Endothelial cell of umbilical vein (primary cell): ENCODE results near the gene USP28.

ENCODE experiments used
- EZH2 ChIP-seq: IDR thresholded peaks from 2 replicates; pipeline ENCODE4 v1.6.1; 2012; ENCODE audit warnings: borderline replicate concordance, low read depth, mild to moderate bottlenecking, moderate library complexity, low read length, inconsistent platforms; ENCODE audit not compliant: severe bottlenecking
- MYC ChIP-seq: IDR thresholded peaks from one replicate; pipeline ENCODE4 v1.6.1; 2011; ENCODE audit warnings: mild to moderate bottlenecking, low read depth, low read length
- POLR2A ChIP-seq: IDR thresholded peaks from 2 replicates; pipeline ENCODE4 v1.6.1; 2012; ENCODE audit warnings: low read depth, mild to moderate bottlenecking, control low read depth, low read length
- POLR2AphosphoS5 ChIP-seq: IDR thresholded peaks from 2 replicates; pipeline ENCODE4 v1.6.1; 2012; ENCODE audit warnings: low read depth, mild to moderate bottlenecking, control low read depth, low read length, moderate library complexity; ENCODE audit not compliant: insufficient read depth
- TF ChIP-seq, protein P1 (sequence below), 2 donors: IDR thresholded peaks; 1 replicate in 1 of 2; 2 replicates in 1 of 2; pipeline ENCODE4 v1.5.1; 2011; ENCODE audit warnings: low read length in 2 of 2, mild to moderate bottlenecking in 2 of 2, moderate library complexity in 2 of 2, control low read depth in 1 of 2, inconsistent platforms in 1 of 2, low read depth in 1 of 2; ENCODE audit not compliant: insufficient read depth in 1 of 2; ENCODE audit errors: extremely low read depth in 1 of 2

DNA sequence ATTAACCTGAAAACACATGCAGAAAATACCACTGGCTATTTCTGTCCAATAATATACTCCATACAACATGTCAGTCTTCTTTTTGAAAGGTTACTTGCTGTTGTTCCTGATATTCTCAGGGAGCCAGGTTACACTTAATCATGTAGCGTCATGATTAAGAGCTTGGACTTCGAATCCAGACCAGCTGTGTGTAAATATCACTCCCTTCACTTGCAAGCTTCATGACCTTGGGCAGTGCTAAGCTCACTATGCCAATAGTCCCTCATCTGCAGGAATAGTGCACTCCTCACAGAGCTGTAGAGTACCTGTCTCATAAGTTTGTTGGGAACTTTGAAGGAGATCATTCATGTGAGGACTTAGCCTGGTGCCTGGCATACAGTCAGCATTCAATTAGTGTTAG is 31.1 kb upstream of the USP28 start:
- no peak for TF ChIP-seq POLR2A
- TF ChIP-seq, protein P1, sequence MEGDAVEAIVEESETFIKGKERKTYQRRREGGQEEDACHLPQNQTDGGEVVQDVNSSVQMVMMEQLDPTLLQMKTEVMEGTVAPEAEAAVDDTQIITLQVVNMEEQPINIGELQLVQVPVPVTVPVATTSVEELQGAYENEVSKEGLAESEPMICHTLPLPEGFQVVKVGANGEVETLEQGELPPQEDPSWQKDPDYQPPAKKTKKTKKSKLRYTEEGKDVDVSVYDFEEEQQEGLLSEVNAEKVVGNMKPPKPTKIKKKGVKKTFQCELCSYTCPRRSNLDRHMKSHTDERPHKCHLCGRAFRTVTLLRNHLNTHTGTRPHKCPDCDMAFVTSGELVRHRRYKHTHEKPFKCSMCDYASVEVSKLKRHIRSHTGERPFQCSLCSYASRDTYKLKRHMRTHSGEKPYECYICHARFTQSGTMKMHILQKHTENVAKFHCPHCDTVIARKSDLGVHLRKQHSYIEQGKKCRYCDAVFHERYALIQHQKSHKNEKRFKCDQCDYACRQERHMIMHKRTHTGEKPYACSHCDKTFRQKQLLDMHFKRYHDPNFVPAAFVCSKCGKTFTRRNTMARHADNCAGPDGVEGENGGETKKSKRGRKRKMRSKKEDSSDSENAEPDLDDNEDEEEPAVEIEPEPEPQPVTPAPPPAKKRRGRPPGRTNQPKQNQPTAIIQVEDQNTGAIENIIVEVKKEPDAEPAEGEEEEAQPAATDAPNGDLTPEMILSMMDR (IDR thresholded peaks at IDR 0.05; ENCODE audit: extremely low read depth in 1 of 2, insufficient read depth in 1 of 2, low read depth in 1 of 2, low read length in 2 of 2), result no peak
- no peak for TF ChIP-seq EZH2
- TF ChIP-seq MYC, result no peak
- TF ChIP-seq POLR2AphosphoS5, result no peak
